NAMALWA (cell line): ENCODE measurements around the gene GABRD.

Source experiments
- DNase-seq: peaks from one replicate; pipeline ENCODE4 v3.0.0-alpha.2; 2015; ENCODE audit warnings: low spot score

Gene GABRD

GRCh38 chr1:2039251-2039650 is 20.1 kb downstream of the GABRD start:
- DNase-seq, result no peak

GRCh38 chr1:2041305-2041704 is 22.2 kb downstream of the GABRD start:
- DNase-seq, result no peak

GRCh38 chr1:2041887-2042286 is 22.7 kb downstream of the GABRD start:
- no peak for DNase-seq

GRCh38 chr1:2042830-2043773 is 24.0 kb downstream of the GABRD start:
- no peak for DNase-seq

- no peak for DNase-seq
Measured at GRCh38 chr1:2043886-2044285, 24.7 kb downstream of the GABRD start.

- peak; percentile 81 for DNase-seq
Measured at GRCh38 chr1:2044510-2045319, 25.6 kb downstream of the GABRD start.

GRCh38 chr1:2045468-2046173 is 26.5 kb downstream of the GABRD start:
- no peak for DNase-seq

GRCh38 chr1:2046174-2046917 is 27.2 kb downstream of the GABRD start:
- peak; percentile 63 for DNase-seq

- no peak for DNase-seq
Measured at GRCh38 chr1:2046953-2047748, 28.0 kb downstream of the GABRD start.

GRCh38 chr1:2047749-2048729 is 28.9 kb downstream of the GABRD start:
- DNase-seq, result no peak

- DNase-seq, result peak; percentile 33
Measured at GRCh38 chr1:2049225-2049717, 30.1 kb downstream of the GABRD start.

- DNase-seq, result peak; percentile 84
Measured at GRCh38 chr1:2049718-2050431, 30.7 kb downstream of the GABRD start, which contains the start of gene PRKCZ. TSS of gene PRKCZ (plus strand) at chr1:2050411. CDS start at chr1:2050631, 220 bp downstream.

- DNase-seq, result no peak
Measured at GRCh38 chr1:2050461-2050792, 31.3 kb downstream of the GABRD start.

GRCh38 chr1:2050793-2051682 is 31.9 kb downstream of the GABRD start:
- no peak for DNase-seq

GRCh38 chr1:2052054-2052679 is 33.0 kb downstream of the GABRD start:
- DNase-seq, result no peak

- no peak for DNase-seq
Measured at GRCh38 chr1:2052756-2053155, 33.6 kb downstream of the GABRD start.

- DNase-seq, result no peak
Measured at GRCh38 chr1:2053217-2053616, 34.1 kb downstream of the GABRD start.
